K562 (cell line): ENCODE measurements around the gene GABRB1. TPM values are rescaled to one million over a fixed set of nuclear protein-coding genes. Genes with fewer than 3 reads are reported as not detected.

ENCODE experiments used
- ATAC-seq: fragments of 200-7000 bp; cut with Tn5 transposase; 3 replicates; pipeline ENCODE4 v1.9.1; 2020; ENCODE audit warnings: moderate library complexity
- Bru-seq: library from RNA; stranded (reverse); fragments of 400-500 nt; gene quantifications from one replicate; lab custom pipeline; 2021; lab: Mats Ljungman, UMichigan
- BruChase-seq, 2 experiments: library from RNA; stranded (reverse); fragments of 400-500 nt; gene quantifications; one replicate each; lab custom pipeline; 2021; lab: Mats Ljungman, UMichigan
- BruUV-seq: library from RNA; stranded (reverse); fragments of 400-500 nt; replicated peaks from 2 replicates; lab custom pipeline; 2021; lab: Mats Ljungman, UMichigan
- CTCF ChIA-PET: fragments of 300-600 bp; formaldehyde crosslinking; extraction: SDS; loops from one replicate; lab custom pipeline; 2021; ENCODE audit warnings: low intra/inter-chr PET ratio; lab: Yijun Ruan, JAX
- POLR2A ChIA-PET: fragments of 300-600, 350-650 bp; sonication (Branson Sonifier 250); formaldehyde crosslinking; extraction: SDS; loops from one replicate; lab custom pipeline; 2021; ENCODE audit warnings: antibody characterized with exemption, inconsistent platforms; lab: Yijun Ruan, JAX
- DNase-seq, 4 experiments: peaks; one replicate each; pipeline versions ENCODE4 v3.0.0 to v3.0.0-alpha.2; 2011 to 2018; ENCODE audit warnings: low spot score in 3 of 4, mixed read lengths in 3 of 4; ENCODE audit errors: extremely low read depth in 1 of 4
- FAIRE-seq: peaks from 2 replicates; lab custom pipeline; 2011; peaks lifted over from hg19 to GRCh38; lab: Jason Lieb, UNC
- H2AFZ ChIP-seq: 2 replicates; pipeline ENCODE4 v1.6.0; 2011; ENCODE audit warnings: low read depth, low read length, control low read depth, inconsistent platforms
- H3K27ac ChIP-seq: fragments of 200-600 bp; 3 replicates; pipeline ENCODE4 v1.8.0; 2011; ENCODE audit warnings: low read depth, mild to moderate bottlenecking, control low read depth, inconsistent platforms, low read length, moderate library complexity, mixed read lengths; ENCODE audit errors: extremely low read depth
- H3K27me3 ChIP-seq, 2 experiments: fragments of 300-600 bp in 1 of 2; 2 replicates in 1 of 2; 3 replicates in 1 of 2; pipeline versions ENCODE4 v1.6.0 to v1.8.0; 2011; ENCODE audit warnings: inconsistent platforms in 2 of 2, low read length in 2 of 2, mild to moderate bottlenecking in 1 of 2, mixed read lengths in 1 of 2, moderate library complexity in 1 of 2; ENCODE audit not compliant: control insufficient read depth in 2 of 2, insufficient read depth in 2 of 2
- H3K36me3 ChIP-seq: fragments of 300-600 bp; 3 replicates; pipeline ENCODE4 v1.8.0; 2011; ENCODE audit warnings: mild to moderate bottlenecking, low read length, inconsistent platforms; ENCODE audit not compliant: control insufficient read depth, insufficient read depth
- H3K4me1 ChIP-seq, 2 experiments: fragments of 200-600 bp in 1 of 2; replicated peaks in 1 of 2; 2 replicates in 1 of 2; 3 replicates in 1 of 2; pipeline versions ENCODE4 v1.5.1 to v1.8.0; 2011; ENCODE audit warnings: inconsistent platforms in 2 of 2, low read length in 2 of 2, mild to moderate bottlenecking in 1 of 2, mixed read lengths in 1 of 2, moderate library complexity in 1 of 2; ENCODE audit not compliant: control insufficient read depth in 2 of 2, insufficient read depth in 2 of 2
- H3K4me2 ChIP-seq: 2 replicates; pipeline ENCODE4 v1.6.1; 2011; ENCODE audit warnings: low read length, control low read depth, inconsistent platforms, mixed read lengths; ENCODE audit not compliant: insufficient read depth
- H3K4me3 ChIP-seq: fragments of 200-600 bp; sonication (generic), shearing (Covaris generic); 2 replicates; pipeline ENCODE4 v1.5.1; 2016; ENCODE audit warnings: control low read depth, inconsistent platforms
- H3K79me2 ChIP-seq: fragments of 200-600 bp; 3 replicates; pipeline ENCODE4 v1.8.0; 2011; ENCODE audit warnings: low read length, inconsistent platforms; ENCODE audit not compliant: control insufficient read depth, insufficient read depth
- H3K9ac ChIP-seq, 2 experiments: 2 replicates each; pipeline versions ENCODE4 v1.6.0 to v1.6.1; 2011; ENCODE audit warnings: low read depth in 2 of 2, low read length in 2 of 2, control low read depth in 1 of 2, inconsistent platforms in 1 of 2, mild to moderate bottlenecking in 1 of 2, mixed read lengths in 1 of 2; ENCODE audit not compliant: insufficient read depth in 1 of 2
- H3K9me1 ChIP-seq: one replicate; pipeline ENCODE4 v1.6.0; 2011; ENCODE audit warnings: inconsistent platforms, mild to moderate bottlenecking, low read length, moderate library complexity; ENCODE audit not compliant: control insufficient read depth, insufficient read depth
- H3K9me3 ChIP-seq: replicated peaks from 2 replicates; pipeline ENCODE4 v1.5.1; 2011; ENCODE audit warnings: low read depth, low read length, inconsistent platforms; ENCODE audit not compliant: control insufficient read depth, insufficient read depth
- H4K20me1 ChIP-seq: replicated peaks from 2 replicates; pipeline ENCODE4 v1.6.1; 2011; ENCODE audit warnings: low read length, inconsistent platforms, mixed read lengths; ENCODE audit not compliant: control insufficient read depth, insufficient read depth
- CSDE1 ChIP-seq, 2 experiments: fragments of 450-650 bp; IDR thresholded peaks; 2 replicates each; pipeline ENCODE4 v1.6.1; 2016; ENCODE audit warnings: mild to moderate bottlenecking in 1 of 2
- IFI16 ChIP-seq: fragments of 250-450 bp; sonication (Bioruptor Pico); IDR thresholded peaks from 2 replicates; pipeline ENCODE4 v2.1.2; 2022; ENCODE audit warnings: mild to moderate bottlenecking, inconsistent platforms
- NRF1 ChIP-seq, 2 experiments: fragments of 450-650 bp; IDR thresholded peaks in 1 of 2; conservative IDR thresholded peaks in 1 of 2; 2 replicates each; pipeline ENCODE4 v1.6.1; 2014; ENCODE audit warnings: mild to moderate bottlenecking in 2 of 2
- RFX5 ChIP-seq: IDR thresholded peaks from 2 replicates; pipeline ENCODE4 v1.6.1; 2011; ENCODE audit warnings: low read depth, mild to moderate bottlenecking, improper control_type of control experiment, low read length
- TAF9B ChIP-seq: fragments of 450-650 bp; IDR thresholded peaks from 2 replicates; pipeline ENCODE4 v1.6.1; 2018; ENCODE audit warnings: mild to moderate bottlenecking; ENCODE audit not compliant: partially characterized antibody
- TFAM ChIP-seq: fragments of 250-450 bp; sonication (Bioruptor Pico); conservative IDR thresholded peaks from 2 replicates; pipeline ENCODE4 v1.5.0; 2021; ENCODE audit warnings: mild to moderate bottlenecking, moderate library complexity
- WGBS: fragments of 100-300 bp; shearing (Covaris generic); methylation state at CpG from one replicate; pipeline ENCODE4 v1.1.6; 2016; ENCODE audit warnings: low coverage, mixed read lengths; ENCODE audit not compliant: insufficient coverage; ENCODE audit errors: missing lambda C conversion rate; 5-methylcytosine and 5-hydroxymethylcytosine counted together
- in situ Hi-C: fragments of 300-500 bp; cut with MboI; formaldehyde crosslinking; loops from 4 replicates; pipeline ENCODE4 v1.15.0; 2018; ENCODE audit warnings: inconsistent platforms, mixed read lengths
- intact Hi-C: fragments of 100-400 bp; cut with micrococcal nuclease; formaldehyde crosslinking; loops from 2 replicates; pipeline ENCODE4 v1.14.2; 2022
- long read RNA-seq, 3 experiments: library from polyadenylated mRNA in 2 of 3; library from RNA in 1 of 3; unstranded in 2 of 3; stranded (forward) in 1 of 3; transcript quantifications; one replicate each; pipeline ENCODE4 v2.0.0, GENCODE V29; 2019 to 2022
- polyA minus RNA-seq, 3 experiments: library from RNA; depleted of rRNA, polyadenylated mRNA; stranded (reverse); fragments of >200 nt; gene quantifications; 2 replicates each; pipeline ENCODE4 v1.2.3, GENCODE V29; 2011
- polyA plus RNA-seq, 8 experiments: library from polyadenylated mRNA; depleted of rRNA in 4 of 8; stranded (reverse) in 5 of 8; unstranded in 3 of 8; fragments of >200 nt; fragmentation: Nextera tagmentation in 2 of 8; fragmentation: Illumina TruSeq in 1 of 8; extraction: Ambion mirVana in 2 of 8; extraction: Trizol in 1 of 8; gene quantifications; 2 replicates each; pipeline versions ENCODE4 v1.2.1 to v1.2.3, GENCODE V29; 2011 to 2014; ENCODE audit warnings: inconsistent platforms in 1 of 8, missing spikeins in 1 of 8
- total RNA-seq, 7 experiments: library from RNA; depleted of rRNA in 6 of 7; stranded (reverse); fragments of >200 nt in 6 of 7; fragmentation: Illumina TruSeq in 2 of 7; extraction: Trizol in 2 of 7; gene quantifications; 2 replicates each; pipeline versions ENCODE4 v1.2.1 to v1.2.3, GENCODE V29; 2011 to 2021; ENCODE audit warnings: low replicate concordance in 1 of 7

Gene GABRB1
- total RNA-seq (2011; cell fraction: chromatin; rRNA removed; ENCODE audit: low replicate concordance) = 0.32 TPM in 1 of 2 replicates, not detected in the other
- total RNA-seq (2011; cell fraction: nucleolus; rRNA removed) = not detected in 2 replicates
- not detected in 2 replicates for total RNA-seq (2011; cell fraction: nucleoplasm; rRNA removed)
- not detected in 2 replicates for total RNA-seq (2014; rRNA removed)
- total RNA-seq (2014; rRNA removed; fragmentation: Illumina TruSeq; extraction: Trizol) = not detected in 2 replicates
- total RNA-seq (2015; rRNA removed; fragmentation: Illumina TruSeq; extraction: Trizol) = not detected in 2 replicates
- total RNA-seq (2021) = not detected in 2 replicates
- polyA plus RNA-seq (2011; rRNA removed) = not detected in 2 replicates
- polyA plus RNA-seq (2011; cell fraction: cytosol; rRNA removed) = not detected in 2 replicates
- not detected in 2 replicates for polyA plus RNA-seq (2011; cell fraction: nucleus; rRNA removed)
- 0.06 TPM in 1 of 2 replicates, not detected in the other for polyA plus RNA-seq (2012)
- polyA plus RNA-seq (2014; fragmentation: Illumina TruSeq; extraction: Trizol) = not detected in 2 replicates
- polyA plus RNA-seq (2014; fragmentation: Nextera tagmentation; extraction: Ambion mirVana) = not detected
- not detected in 2 replicates for polyA plus RNA-seq (2014; rRNA removed)
- polyA minus RNA-seq (2011; rRNA and poly(A)+ RNA removed) = not detected in 2 replicates
- not detected in 2 replicates for polyA minus RNA-seq (2011; cell fraction: cytosol; rRNA and poly(A)+ RNA removed)
- not detected in 2 replicates for polyA minus RNA-seq (2011; cell fraction: nucleus; rRNA and poly(A)+ RNA removed)
- Bru-seq, nascent RNA = percentile 3 among the genes with signal in this experiment
- percentile 2 among the genes with signal in this experiment for BruChase-seq, experiment 1, labeled RNA remaining after a 2-hour chase
- BruChase-seq, experiment 2, labeled RNA remaining after a 6-hour chase = percentile 3 among the genes with signal in this experiment
- long read RNA-seq, experiment 1 = 0 reads
- long read RNA-seq, experiment 2 = 0 reads
- long read RNA-seq, experiment 3 = 0 reads

GRCh38 chr4:47031011-47031678 is at the start of gene GABRB1:
TSS of gene GABRB1 (plus strand) at chr4:47031567.
- H3K4me1 ChIP-seq = no peaks in the 10 kb centered on the region; a peak in 1 of 5 replicates
- DNase-seq (peak in 2 of 4 experiments; percentile 12 to 14), FAIRE-seq (no peak), ATAC-seq (no peak)
- POLR2A ChIA-PET = no interaction called here
- no peaks in the 10 kb centered on the region for H3K9me3 ChIP-seq
- no peaks in the 10 kb centered on the region for H3K36me3 ChIP-seq
- TF ChIP-seq TFAM (CRISPR knock-in tag) (no peak), NRF1 (conservative IDR thresholded peaks at IDR 0.05 in 1 of 2, IDR thresholded peaks at IDR 0.05 in 1 of 2) (peak; percentile 84 to 85), TAF9B (no peak), IFI16 (CRISPR knock-in tag) (no peak), CSDE1 (IDR thresholded peaks at IDR 0.05) (no peak), RFX5 (no peak)
- in situ Hi-C loops = no loop called here
- H3K4me2 ChIP-seq = no peak within 1 kb of the TSS
- no peak within 1 kb of the TSS for H3K9ac ChIP-seq
- H3K9me1 ChIP-seq = no peaks in the 10 kb centered on the region
- H3K79me2 ChIP-seq = no peaks in the 10 kb centered on the region
- CTCF ChIA-PET = no interaction called here
- H2AFZ ChIP-seq = no peak within 1 kb of the TSS
- BruUV-seq = no TSS peak
- H3K4me3 ChIP-seq = no peak within 1 kb of the TSS
- intact Hi-C loops = no loop called here
- no peak within 1 kb of the TSS for H3K27ac ChIP-seq
- H4K20me1 ChIP-seq = no peaks in the 10 kb centered on the region
- H3K27me3 ChIP-seq = no peaks in the 10 kb centered on the region
- 4% methylated on average over 18 of the region's 20 CpGs for WGBS
